SK-N-SH (cell line): Measurements from ENCODE around the gene STRN. TPM values are rescaled to one million over a fixed set of nuclear protein-coding genes. Genes with fewer than 3 reads are reported as not detected.

Experiments used
- CTCF ChIA-PET: fragments of 300-600, 350-600 bp; formaldehyde crosslinking; extraction: SDS; loops from one replicate; lab custom pipeline; 2021; lab: Yijun Ruan, JAX
- POLR2A ChIA-PET: fragments of 350-600 bp; sonication (Branson Sonifier 250); formaldehyde crosslinking; extraction: SDS; loops from one replicate; lab custom pipeline; 2020; ENCODE audit warnings: antibody characterized with exemption, inconsistent platforms; lab: Yijun Ruan, JAX
- DNase-seq: peaks from one replicate; pipeline ENCODE4 v3.0.0; 2012
- H2AFZ ChIP-seq: fragments of 200-600 bp; sonication (generic); 2 replicates; pipeline ENCODE4 v1.8.1; 2016; ENCODE audit warnings: antibody characterized with exemption, mild to moderate bottlenecking, low read depth
- H3F3A ChIP-seq: fragments of 200-600 bp; sonication (generic); replicated peaks from 2 replicates; pipeline ENCODE3; 2016; ENCODE audit warnings: antibody characterized with exemption, mild to moderate bottlenecking; ENCODE audit not compliant: insufficient read depth
- H3K27ac ChIP-seq, 2 experiments: fragments of 200-500 bp in 1 of 2; fragments of 200-600 bp in 1 of 2; sonication (Bioruptor generic) in 1 of 2; sonication (generic), shearing (Covaris generic) in 1 of 2; 2 replicates each; pipeline versions ENCODE4 v1.5.1 to v1.6.1; 2014 to 2016; ENCODE audit warnings: low read depth in 2 of 2, inconsistent platforms in 1 of 2, low read length in 1 of 2, mild to moderate bottlenecking in 1 of 2, mixed read lengths in 1 of 2
- H3K27me3 ChIP-seq: fragments of 200-600 bp; sonication (generic), shearing (Covaris generic); 2 replicates; pipeline ENCODE4 v1.6.1; 2016; ENCODE audit warnings: mixed run types; ENCODE audit not compliant: insufficient read depth
- H3K36me3 ChIP-seq, 2 experiments: fragments of 200-500 bp in 1 of 2; fragments of 200-600 bp in 1 of 2; sonication (Bioruptor generic) in 1 of 2; sonication (generic) in 1 of 2; replicated peaks in 1 of 2; 2 replicates each; pipeline versions ENCODE3 to v1.5.1; 2014 to 2016; ENCODE audit warnings: low read length in 1 of 2, mild to moderate bottlenecking in 1 of 2; ENCODE audit not compliant: insufficient read depth in 2 of 2, control insufficient read depth in 1 of 2
- H3K4me1 ChIP-seq, 2 experiments: fragments of 200-500 bp in 1 of 2; fragments of 200-600 bp in 1 of 2; sonication (Bioruptor generic) in 1 of 2; sonication (generic), shearing (Covaris generic) in 1 of 2; 2 replicates each; pipeline versions ENCODE4 v1.5.1 to v1.6.1; 2014 to 2016; ENCODE audit warnings: low read depth in 1 of 2, low read length in 1 of 2, mixed run types in 1 of 2; ENCODE audit not compliant: insufficient read depth in 2 of 2, control insufficient read depth in 1 of 2
- H3K4me2 ChIP-seq: fragments of 200-600 bp; sonication (generic), shearing (Covaris generic); 2 replicates; pipeline ENCODE4 v1.6.1; 2017; ENCODE audit warnings: mixed run types
- H3K4me3 ChIP-seq, 2 experiments: fragments of 200-500 bp in 1 of 2; fragments of 200-600 bp in 1 of 2; sonication (Bioruptor generic) in 1 of 2; sonication (generic), shearing (Covaris generic) in 1 of 2; 2 replicates each; pipeline versions ENCODE4 v1.5.1 to v1.8.1; 2014 to 2016; ENCODE audit warnings: low read depth in 2 of 2, inconsistent platforms in 1 of 2, low read length in 1 of 2, mild to moderate bottlenecking in 1 of 2, mixed read lengths in 1 of 2, moderate library complexity in 1 of 2
- H3K79me2 ChIP-seq: fragments of 200-600 bp; sonication (generic); 2 replicates; pipeline ENCODE4 v1.8.1; 2017; ENCODE audit warnings: mild to moderate bottlenecking; ENCODE audit not compliant: insufficient read depth
- H3K9ac ChIP-seq: fragments of 200-600 bp; sonication (generic); 2 replicates; pipeline ENCODE4 v1.6.1; 2017; ENCODE audit warnings: mixed run types
- H3K9me2 ChIP-seq: fragments of 200-600 bp; sonication (generic); 2 replicates; pipeline ENCODE4 v1.6.1; 2017; ENCODE audit warnings: mixed run types
- H3K9me3 ChIP-seq: fragments of 200-600 bp; sonication (generic); 2 replicates; pipeline ENCODE4 v1.6.1; 2017; ENCODE audit warnings: mixed run types, mild to moderate bottlenecking, moderate library complexity
- H4K20me1 ChIP-seq: fragments of 200-600 bp; sonication (generic); 2 replicates; pipeline ENCODE4 v1.6.1; 2017; ENCODE audit warnings: mild to moderate bottlenecking, mixed run types; ENCODE audit not compliant: insufficient read depth
- CTCF ChIP-seq: fragments of 200-600 bp; sonication (generic); IDR thresholded peaks from 2 replicates; pipeline ENCODE4 v1.6.1; 2017; ENCODE audit warnings: antibody characterized with exemption, mild to moderate bottlenecking, moderate library complexity
- EZH2phosphoT487 ChIP-seq: fragments of 200-600 bp; sonication (generic); IDR thresholded peaks from 2 replicates; pipeline ENCODE4 v1.6.1; 2017; ENCODE audit warnings: low read depth, mixed run types, mild to moderate bottlenecking, antibody characterized with exemption, moderate library complexity, borderline replicate concordance
- GABPA ChIP-seq: IDR thresholded peaks from 2 replicates; pipeline ENCODE4 v1.4.0; 2012; ENCODE audit warnings: low read depth, mild to moderate bottlenecking
- MEF2A ChIP-seq: IDR thresholded peaks from 2 replicates; pipeline ENCODE4 v1.4.0; 2012; ENCODE audit warnings: low read depth, borderline replicate concordance
- NFIC ChIP-seq: IDR thresholded peaks from 2 replicates; pipeline ENCODE4 v1.4.0; 2012; ENCODE audit warnings: borderline replicate concordance
- NRF1 ChIP-seq: IDR thresholded peaks from 2 replicates; pipeline ENCODE4 v1.6.1; 2012; ENCODE audit warnings: low read depth, mild to moderate bottlenecking, low read length
- PBX3 ChIP-seq: IDR thresholded peaks from 2 replicates; pipeline ENCODE4; 2012
- RAD21 ChIP-seq: IDR thresholded peaks from 2 replicates; pipeline ENCODE4 v1.6.1; 2012; ENCODE audit warnings: mild to moderate bottlenecking, low read length
- RCOR1 ChIP-seq: fragments of 150-350 bp; IDR thresholded peaks from 2 replicates; pipeline ENCODE4 v1.6.1; 2017; ENCODE audit warnings: antibody characterized with exemption, low read length
- RFX5 ChIP-seq: IDR thresholded peaks from 2 replicates; pipeline ENCODE4 v1.6.1; 2012; ENCODE audit warnings: mild to moderate bottlenecking, improper control_type of control experiment, low read length
- RXRA ChIP-seq: IDR thresholded peaks from 2 replicates; pipeline ENCODE4 v1.4.0; 2012; ENCODE audit warnings: low read depth, mild to moderate bottlenecking, borderline replicate concordance
- SIN3A ChIP-seq: IDR thresholded peaks from 2 replicates; pipeline ENCODE4 v1.6.1; 2012; ENCODE audit warnings: low read depth, mild to moderate bottlenecking, low read length, moderate library complexity, borderline replicate concordance
- SMC3 ChIP-seq: IDR thresholded peaks from 2 replicates; pipeline ENCODE4 v1.6.1; 2012; ENCODE audit warnings: low read depth, low read length, improper control_type of control experiment
- ZBTB33 ChIP-seq: IDR thresholded peaks from 2 replicates; pipeline ENCODE4 v1.4.0; 2012; ENCODE audit warnings: low read depth, borderline replicate concordance
- polyA plus RNA-seq, 3 experiments: library from polyadenylated mRNA; depleted of rRNA; stranded (reverse); fragments of >200 nt; gene quantifications; 2 replicates each; pipeline ENCODE4 v1.2.3, GENCODE V29; 2012
- TF ChIP-seq, protein P1 (sequence below): fragments of 150-350 bp; IDR thresholded peaks from 2 replicates; pipeline ENCODE4 v1.6.1; 2016; ENCODE audit warnings: mild to moderate bottlenecking, low read depth, low read length
- TF ChIP-seq, protein P2 (sequence below): IDR thresholded peaks from 2 replicates; pipeline ENCODE4 v1.4.0; 2012; ENCODE audit warnings: low read depth, borderline replicate concordance

STRN gene
- polyA plus RNA-seq, 1 of the 3 experiments (the other 2 are of a cell fraction): 4.8 TPM

- H4K20me1 ChIP-seq: no peaks in the 10 kb centered on the region
- peaks cover 2% of the 10 kb centered on the region for H3F3A ChIP-seq
- ChIA-PET POLR2A (no interaction called here), CTCF (interaction anchor here (0.7 to 1.5 kb wide), 4 partner anchors 9 to 75 kb away, joined by 3 to 5 read pairs (median 3); no protein-coding TSS in a partner anchor)
- peaks cover 41 to 50% of the 10 kb centered on the region in 2 experiments for H3K36me3 ChIP-seq
- no peaks in the 10 kb centered on the region for H3K4me1 ChIP-seq
- H3K27me3 ChIP-seq: no peaks in the 10 kb centered on the region
- no peak overlapping the region for H3K9ac ChIP-seq
- H3K27ac ChIP-seq: no peak overlapping the region
- H3K4me3 ChIP-seq: no peak overlapping the region
- TF ChIP-seq RAD21 (no peak), SMC3 (no peak), SIN3A (no peak), EZH2phosphoT487 (no peak), CTCF (no peak), RCOR1 (no peak), NFIC (no peak), RXRA (no peak), MEF2A (no peak), ZBTB33 (no peak), NRF1 (no peak), RFX5 (no peak), GABPA (no peak), PBX3 (no peak)
- TF ChIP-seq, protein P1, sequence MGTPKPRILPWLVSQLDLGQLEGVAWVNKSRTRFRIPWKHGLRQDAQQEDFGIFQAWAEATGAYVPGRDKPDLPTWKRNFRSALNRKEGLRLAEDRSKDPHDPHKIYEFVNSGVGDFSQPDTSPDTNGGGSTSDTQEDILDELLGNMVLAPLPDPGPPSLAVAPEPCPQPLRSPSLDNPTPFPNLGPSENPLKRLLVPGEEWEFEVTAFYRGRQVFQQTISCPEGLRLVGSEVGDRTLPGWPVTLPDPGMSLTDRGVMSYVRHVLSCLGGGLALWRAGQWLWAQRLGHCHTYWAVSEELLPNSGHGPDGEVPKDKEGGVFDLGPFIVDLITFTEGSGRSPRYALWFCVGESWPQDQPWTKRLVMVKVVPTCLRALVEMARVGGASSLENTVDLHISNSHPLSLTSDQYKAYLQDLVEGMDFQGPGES: no peak
- TF ChIP-seq, protein P2, sequence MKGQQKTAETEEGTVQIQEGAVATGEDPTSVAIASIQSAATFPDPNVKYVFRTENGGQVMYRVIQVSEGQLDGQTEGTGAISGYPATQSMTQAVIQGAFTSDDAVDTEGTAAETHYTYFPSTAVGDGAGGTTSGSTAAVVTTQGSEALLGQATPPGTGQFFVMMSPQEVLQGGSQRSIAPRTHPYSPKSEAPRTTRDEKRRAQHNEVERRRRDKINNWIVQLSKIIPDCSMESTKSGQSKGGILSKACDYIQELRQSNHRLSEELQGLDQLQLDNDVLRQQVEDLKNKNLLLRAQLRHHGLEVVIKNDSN: no peak
- no peak for DNase-seq
- no peaks in the 10 kb centered on the region for H3K79me2 ChIP-seq
- H3K4me2 ChIP-seq: no peak overlapping the region
- no peak overlapping the region for H2AFZ ChIP-seq
- no peaks in the 10 kb centered on the region for H3K9me3 ChIP-seq
- H3K9me2 ChIP-seq: no peaks in the 10 kb centered on the region
Observed at GRCh38 chr2:36843838-36844237, 122.5 kb downstream of the STRN start.
